H1 (cell line): ENCODE results near the gene BROX. TPM values are rescaled to one million over a fixed set of nuclear protein-coding genes. Genes with fewer than 3 reads are reported as not detected.

ENCODE experiments used
- CTCF ChIA-PET: fragments of 300-600 bp; sonication (Branson Sonifier 250); formaldehyde crosslinking; loops from one replicate; lab custom pipeline; 2021; ENCODE audit not compliant: partially characterized antibody; lab: Charles Lee
- POLR2A ChIA-PET: fragments of 300-600 bp; sonication (Branson Sonifier 250); formaldehyde crosslinking; loops from one replicate; lab custom pipeline; 2021; ENCODE audit warnings: inconsistent platforms; ENCODE audit not compliant: partially characterized antibody; lab: Charles Lee
- DNase-seq, 2 experiments: peaks; one replicate each; pipeline versions ENCODE4 v3.0.0 to v3.0.0-alpha.2; 2010 to 2022; ENCODE audit warnings: low spot score in 2 of 2, low read depth in 1 of 2, mixed read lengths in 1 of 2
- FAIRE-seq: peaks from 2 replicates; lab custom pipeline; 2011; peaks lifted over from hg19 to GRCh38; lab: Jason Lieb, UNC
- H2AFZ ChIP-seq: 2 replicates; pipeline ENCODE4 v1.8.1; 2012; ENCODE audit warnings: low read length, inconsistent platforms
- H2AK5ac ChIP-seq: 2 replicates; pipeline ENCODE4 v1.6.1; 2013; ENCODE audit warnings: low read depth, low read length
- H2BK120ac ChIP-seq: replicated peaks from 2 replicates; pipeline ENCODE3; 2013; ENCODE audit warnings: low read depth, low read length, inconsistent platforms
- H2BK12ac ChIP-seq: 2 replicates; pipeline ENCODE4 v1.6.1; 2013; ENCODE audit warnings: low read depth, low read length
- H2BK15ac ChIP-seq: 2 replicates; pipeline ENCODE4 v1.6.1; 2013; ENCODE audit warnings: low read length
- H2BK20ac ChIP-seq: 2 replicates; pipeline ENCODE4 v1.6.1; 2013; ENCODE audit warnings: low read length
- H2BK5ac ChIP-seq: 2 replicates; pipeline ENCODE4 v1.6.1; 2013; ENCODE audit warnings: low read depth, low read length
- H3K14ac ChIP-seq: 2 replicates; pipeline ENCODE4 v1.6.1; 2013; ENCODE audit warnings: inconsistent platforms; ENCODE audit not compliant: insufficient read length
- H3K18ac ChIP-seq: 2 replicates; pipeline ENCODE4 v1.6.1; 2013; ENCODE audit warnings: low read length; ENCODE audit errors: extremely low read depth
- H3K23ac ChIP-seq: 2 replicates; pipeline ENCODE4 v1.6.1; 2013; ENCODE audit warnings: inconsistent platforms; ENCODE audit not compliant: insufficient read length
- H3K23me2 ChIP-seq: 2 replicates; pipeline ENCODE4 v1.6.1; 2013; ENCODE audit warnings: low read depth, low read length
- H3K27ac ChIP-seq: 2 replicates; pipeline ENCODE4 v1.6.1; 2011; ENCODE audit warnings: low read depth, low read length, inconsistent platforms
- H3K27me3 ChIP-seq, 4 experiments: replicated peaks in 1 of 4; 1 replicate in 1 of 4; 2 replicates in 3 of 4; pipeline versions ENCODE4 v1.6.1 to v1.8.1; 2011 to 2013; ENCODE audit warnings: low read length in 3 of 4, mild to moderate bottlenecking in 3 of 4, inconsistent platforms in 2 of 4, mixed read lengths in 2 of 4, moderate library complexity in 1 of 4; ENCODE audit not compliant: control insufficient read depth in 3 of 4, insufficient read depth in 3 of 4; ENCODE audit errors: extremely low read depth in 1 of 4
- H3K36me3 ChIP-seq, 4 experiments: 2 replicates each; pipeline versions ENCODE4 v1.6.1 to v1.8.1; 2011 to 2013; ENCODE audit warnings: mild to moderate bottlenecking in 4 of 4, low read length in 3 of 4, moderate library complexity in 2 of 4, control low read depth in 1 of 4, inconsistent platforms in 1 of 4; ENCODE audit not compliant: insufficient read depth in 4 of 4, control insufficient read depth in 2 of 4
- H3K4ac ChIP-seq: replicated peaks from 2 replicates; pipeline ENCODE3; 2013; ENCODE audit warnings: low read length, low read depth, mixed read lengths, inconsistent platforms; ENCODE audit not compliant: insufficient read length
- H3K4me1 ChIP-seq, 4 experiments: replicated peaks in 1 of 4; 1 replicate in 1 of 4; 2 replicates in 3 of 4; pipeline versions ENCODE4 v1.6.1 to v1.8.1; 2011 to 2013; ENCODE audit warnings: low read length in 3 of 4, inconsistent platforms in 2 of 4, mixed read lengths in 1 of 4; ENCODE audit not compliant: insufficient read depth in 4 of 4, control insufficient read depth in 3 of 4
- H3K4me2 ChIP-seq, 2 experiments: 2 replicates each; pipeline versions ENCODE4 v1.6.1 to v1.8.1; 2011 to 2013; ENCODE audit warnings: low read depth in 2 of 2, low read length in 2 of 2, control low read depth in 1 of 2, inconsistent platforms in 1 of 2, mild to moderate bottlenecking in 1 of 2; ENCODE audit not compliant: insufficient read depth in 1 of 2
- H3K4me3 ChIP-seq, 4 experiments: fragments of 200-600, 300-600 bp in 1 of 4; sonication (generic), shearing (Covaris generic), sonication (Bioruptor Twin) in 1 of 4; 2 replicates each; pipeline versions ENCODE4 v1.5.1 to v1.8.1; 2011 to 2016; ENCODE audit warnings: low read length in 4 of 4, low read depth in 3 of 4, control low read depth in 2 of 4, inconsistent platforms in 2 of 4, mild to moderate bottlenecking in 2 of 4, mixed read lengths in 1 of 4, moderate library complexity in 1 of 4; ENCODE audit not compliant: insufficient read depth in 2 of 4; ENCODE audit errors: extremely low read depth in 1 of 4
- H3K56ac ChIP-seq: replicated peaks from 2 replicates; pipeline ENCODE3; 2013; ENCODE audit warnings: low read depth, mild to moderate bottlenecking, mixed read lengths, low read length, inconsistent platforms; ENCODE audit not compliant: insufficient read length
- H3K79me1 ChIP-seq: 2 replicates; pipeline ENCODE4 v1.6.1; 2013; ENCODE audit warnings: low read depth, low read length, control low read depth
- H3K79me2 ChIP-seq, 2 experiments: 2 replicates each; pipeline versions ENCODE4 v1.6.1 to v1.8.1; 2012 to 2013; ENCODE audit warnings: low read length in 2 of 2, mild to moderate bottlenecking in 2 of 2, inconsistent platforms in 1 of 2; ENCODE audit not compliant: insufficient read depth in 2 of 2, control insufficient read depth in 1 of 2
- H3K9ac ChIP-seq, 4 experiments: replicated peaks in 1 of 4; 1 replicate in 1 of 4; 2 replicates in 3 of 4; pipeline versions ENCODE4 v1.6.1 to v1.8.1; 2011 to 2013; ENCODE audit warnings: low read depth in 3 of 4, low read length in 3 of 4, control low read depth in 2 of 4, mild to moderate bottlenecking in 2 of 4, moderate library complexity in 2 of 4, inconsistent platforms in 1 of 4; ENCODE audit errors: extremely low read depth in 1 of 4
- H3K9me3 ChIP-seq, 2 experiments: 2 replicates each; pipeline versions ENCODE4 v1.6.1 to v1.8.1; 2012 to 2013; ENCODE audit warnings: mild to moderate bottlenecking in 2 of 2, moderate library complexity in 2 of 2, control low read depth in 1 of 2, inconsistent platforms in 1 of 2, low read depth in 1 of 2, low read length in 1 of 2, mixed read lengths in 1 of 2; ENCODE audit not compliant: insufficient read depth in 2 of 2
- H4K20me1 ChIP-seq, 2 experiments: replicated peaks in 1 of 2; 2 replicates each; pipeline versions ENCODE3 to v1.8.1; 2011 to 2013; ENCODE audit warnings: inconsistent platforms in 2 of 2, low read length in 2 of 2, mild to moderate bottlenecking in 1 of 2; ENCODE audit not compliant: insufficient read depth in 2 of 2, control insufficient read depth in 1 of 2
- H4K5ac ChIP-seq: 2 replicates; pipeline ENCODE4 v1.6.1; 2013; ENCODE audit warnings: low read length, low read depth, mixed read lengths, inconsistent platforms; ENCODE audit not compliant: insufficient read length
- H4K8ac ChIP-seq: 2 replicates; pipeline ENCODE4 v1.8.0; 2013; ENCODE audit warnings: mild to moderate bottlenecking, moderate library complexity, low read length, inconsistent platforms; ENCODE audit not compliant: insufficient read depth; ENCODE audit errors: extremely low read depth
- H4K91ac ChIP-seq: replicated peaks from 2 replicates; pipeline ENCODE3; 2013; ENCODE audit warnings: low read length, mixed read lengths, inconsistent platforms; ENCODE audit not compliant: insufficient read length
- BACH1 ChIP-seq: IDR thresholded peaks from 2 replicates; pipeline ENCODE4 v1.6.1; 2012; ENCODE audit warnings: low read length, improper control_type of control experiment
- CBX5 ChIP-seq: fragments of 300-800, 300-1000 bp; sonication (generic); IDR thresholded peaks from 2 replicates; pipeline ENCODE4 v1.7.1; 2016; ENCODE audit warnings: antibody characterized with exemption, low read length, low read depth
- CEBPB ChIP-seq: IDR thresholded peaks from 2 replicates; pipeline ENCODE4 v1.6.1; 2012; ENCODE audit warnings: low read depth, low read length
- EGR1 ChIP-seq: IDR thresholded peaks from 2 replicates; pipeline ENCODE4 v1.6.1; 2011; ENCODE audit warnings: low read depth, low read length, borderline replicate concordance
- GABPA ChIP-seq: IDR thresholded peaks from 2 replicates; pipeline ENCODE4 v1.6.1; 2011; ENCODE audit warnings: mild to moderate bottlenecking, low read length, moderate library complexity, borderline replicate concordance; ENCODE audit not compliant: insufficient read depth
- JUN ChIP-seq: IDR thresholded peaks from 2 replicates; pipeline ENCODE4 v1.6.1; 2011; ENCODE audit warnings: low read depth, mild to moderate bottlenecking, improper control_type of control experiment, low read length
- JUND ChIP-seq: IDR thresholded peaks from 2 replicates; pipeline ENCODE4 v1.6.1; 2011; ENCODE audit warnings: mild to moderate bottlenecking, improper control_type of control experiment, low read length
- POU5F1 ChIP-seq: IDR thresholded peaks from 2 replicates; pipeline ENCODE4 v1.6.1; 2011; ENCODE audit warnings: low read depth, mild to moderate bottlenecking, low read length, moderate library complexity
- RNF2 ChIP-seq: fragments of 200-900, 300-1000 bp; sonication (generic); IDR thresholded peaks from 2 replicates; pipeline ENCODE4 v1.7.1; 2016; ENCODE audit warnings: borderline replicate concordance, low read depth, mild to moderate bottlenecking, antibody characterized with exemption, low read length; ENCODE audit not compliant: poor library complexity, severe bottlenecking; ENCODE audit errors: missing control alignments
- SIN3A ChIP-seq, 2 experiments: IDR thresholded peaks in 1 of 2; conservative IDR thresholded peaks in 1 of 2; 2 replicates each; pipeline ENCODE4 v1.6.1; 2011 to 2012; ENCODE audit warnings: low read length in 2 of 2, improper control_type of control experiment in 1 of 2, low read depth in 1 of 2, mild to moderate bottlenecking in 1 of 2
- SP1 ChIP-seq: IDR thresholded peaks from 2 replicates; pipeline ENCODE4 v1.6.1; 2011; ENCODE audit warnings: low read depth, low read length
- SUZ12 ChIP-seq: fragments of 200-600 bp; sonication (generic); IDR thresholded peaks from 2 replicates; pipeline ENCODE4 v1.6.1; 2012; ENCODE audit warnings: mild to moderate bottlenecking, inconsistent platforms, low read length, moderate library complexity, mixed read lengths
- TBP ChIP-seq: IDR thresholded peaks from 2 replicates; pipeline ENCODE4 v1.6.1; 2011; ENCODE audit warnings: low read depth, low read length, improper control_type of control experiment
- YY1 ChIP-seq: IDR thresholded peaks from 2 replicates; pipeline ENCODE4 v1.6.1; 2011; ENCODE audit warnings: low read depth, mild to moderate bottlenecking, low read length
- WGBS, 2 experiments: shearing (Covaris generic) in 1 of 2; methylation state at CpG; one replicate each; pipeline versions ENCODE4 v1.1.6 to v1.1.7; 2013 to 2015; ENCODE audit warnings: low lambda C conversion rate in 2 of 2, mixed read lengths in 2 of 2, inconsistent platforms in 1 of 2, low coverage in 1 of 2, missing lambda C conversion rate in 1 of 2; ENCODE audit not compliant: insufficient replicate concordance in 2 of 2, insufficient coverage in 1 of 2, insufficient read length in 1 of 2; ENCODE audit errors: extremely low coverage in 1 of 2, missing lambda C conversion rate in 1 of 2; 5-methylcytosine and 5-hydroxymethylcytosine counted together
- polyA plus RNA-seq, 7 experiments: library from polyadenylated mRNA; depleted of rRNA in 3 of 7; stranded (reverse) in 5 of 7; unstranded in 2 of 7; fragments of >200 nt in 5 of 7; fragments of 200-250 nt in 2 of 7; gene quantifications; 1 replicate in 5 of 7; 2 replicates in 1 of 7; 4 replicates in 1 of 7; pipeline versions ENCODE4 v1.2.1 to v1.2.3, GENCODE V29; 2011 to 2013; ENCODE audit warnings: missing spikeins in 2 of 7, mixed read lengths in 2 of 7
- total RNA-seq: library from RNA; stranded (reverse); fragmentation: NEBNext Ultra II Directional; extraction: Animal tissue kit (Norgen Biotek cat#: 25700); gene quantifications from 2 replicates; pipeline ENCODE4 v1.2.1, GENCODE V29; 2021

BROX gene
- total and polyA plus RNA-seq, 2 of the 8 experiments (the other 6 are each of a cell fraction or from before 2014, with no cell fraction given) = 3.8 to 26.7 TPM

- no peak overlapping the region for H3K23ac ChIP-seq
- no peak overlapping the region for H4K5ac ChIP-seq
- no peak overlapping the region for H3K4ac ChIP-seq
- no peak overlapping the region for H2AK5ac ChIP-seq
- H3K9ac ChIP-seq = no peak overlapping the region
- no peaks in the 10 kb centered on the region for H3K23me2 ChIP-seq
- DNase-seq (no peak), FAIRE-seq (no peak)
- H3K4me1 ChIP-seq = no peaks in the 10 kb centered on the region
- WGBS, 2 experiments = 78% methylated on average over 1 of the region's 1 CpG; no CpG with 5 or more reads in 1 of the 2 experiments
- no peaks in the 10 kb centered on the region for H3K79me1 ChIP-seq
- H4K8ac ChIP-seq = no peak overlapping the region
- no peaks in the 10 kb centered on the region for H3K9me3 ChIP-seq
- no peak overlapping the region for H3K14ac ChIP-seq
- H2BK5ac ChIP-seq = no peak overlapping the region
- no peaks in the 10 kb centered on the region for H3K79me2 ChIP-seq
- H2BK12ac ChIP-seq = no peak overlapping the region
- ChIA-PET POLR2A (no interaction called here), CTCF (interaction anchor here (1.4 kb wide), 1 partner anchor 329 kb away, joined by 4 read pairs; no protein-coding TSS in a partner anchor)
- no peak overlapping the region for H4K91ac ChIP-seq
- no peaks in the 10 kb centered on the region for H3K27me3 ChIP-seq
- H3K36me3 ChIP-seq = no peaks in the 10 kb centered on the region
- H3K27ac ChIP-seq = no peak overlapping the region
- no peak overlapping the region for H3K4me2 ChIP-seq
- H2BK20ac ChIP-seq = no peak overlapping the region
- H3K18ac ChIP-seq = no peak overlapping the region
- no peak overlapping the region for H2BK15ac ChIP-seq
- no peak overlapping the region for H2BK120ac ChIP-seq
- no peak overlapping the region for H3K56ac ChIP-seq
- no peak overlapping the region for H3K4me3 ChIP-seq
- H2AFZ ChIP-seq = no peak overlapping the region
- no peaks in the 10 kb centered on the region for H4K20me1 ChIP-seq
- TF ChIP-seq CBX5 (no peak), GABPA (no peak), SIN3A (conservative IDR thresholded peaks at IDR 0.05 in 1 of 2, IDR thresholded peaks at IDR 0.05 in 1 of 2; ENCODE audit: low read depth in 1 of 2, low read length in 2 of 2) (no peak), EGR1 (no peak), TBP (no peak), POU5F1 (no peak), CEBPB (no peak), BACH1 (no peak), RNF2 (no peak), JUN (no peak), YY1 (no peak), SUZ12 (no peak), SP1 (no peak), JUND (no peak)
Measured at GRCh38 chr1:222761083-222761482, 48.7 kb downstream of the BROX start.
